Measurements from ENCODE around the gene SKIC3. TPM values are rescaled to one million over a fixed set of nuclear protein-coding genes. Genes with fewer than 3 reads are reported as not detected.

SKIC3 gene
- total and polyA plus RNA-seq, 2 donors (not counting 1 experiment from before 2014, with no cell fraction given): 24.9 to 75.4 TPM

GRCh38 chr5:95563367-95563766 is 8.6 kb upstream of the SKIC3 start:
- DNase-seq (no peak), ATAC-seq (ENCODE audit: low read depth) (no peak)
- Mint-ChIP-seq H3K4me3 (no peak overlapping the region), H3K9me3 (ENCODE audit: insufficient read depth) (no peaks in the 10 kb centered on the region), H3K27ac (no peak overlapping the region), H3K4me1 (no peaks in the 10 kb centered on the region), H3K27me3 (no peaks in the 10 kb centered on the region)
- intact Hi-C loops (cut with micrococcal nuclease): no loop called here
- Histone ChIP-seq H3K4me3 (ENCODE audit: control extremely low read depth in 1 of 5, extremely low read depth in 1 of 5, insufficient read depth in 1 of 5, low read depth in 2 of 5, low read length in 4 of 5) (no peak overlapping the region), H3K27me3 (replicated peaks in 1 of 4; ENCODE audit: control extremely low read depth in 1 of 4, control insufficient read depth in 3 of 4, insufficient read depth in 4 of 4, low read length in 3 of 4) (no peaks in the 10 kb centered on the region), H3K36me3 (replicated peaks in 1 of 2; ENCODE audit: control extremely low read depth in 1 of 2, control insufficient read depth in 1 of 2, extremely low read depth in 1 of 2, insufficient read depth in 2 of 2, low read length in 1 of 2) (peaks cover 0 to 9% of the 10 kb centered on the region in 2 experiments), H4K20me1 (ENCODE audit: control insufficient read depth, insufficient read depth, low read length, poor library complexity, severe bottlenecking) (no peaks in the 10 kb centered on the region), H3K9me3 (ENCODE audit: control extremely low read depth in 1 of 3, control insufficient read depth in 2 of 3, insufficient read depth in 1 of 3, low read length in 2 of 3) (no peaks in the 10 kb centered on the region), H2AFZ (ENCODE audit: insufficient read depth, low read depth, low read length, poor library complexity, severe bottlenecking) (no peak overlapping the region), H3K4me1 (ENCODE audit: control insufficient read depth in 2 of 2, insufficient read depth in 2 of 2, low read length in 2 of 2) (no peaks in the 10 kb centered on the region), H3K9ac (ENCODE audit: low read length) (no peak overlapping the region), H3K79me2 (ENCODE audit: control insufficient read depth, insufficient read depth, low read length) (peaks cover 1% of the 10 kb centered on the region), H3K4me2 (replicated peaks; ENCODE audit: low read depth, low read length, poor library complexity, severe bottlenecking) (no peak overlapping the region), H3K27ac (ENCODE audit: low read length in 2 of 2) (no peak overlapping the region)
- POLR2A ChIA-PET: no interaction called here
- CTCF ChIA-PET: no interaction called here
- 100% methylated on average over 1 of the region's 5 CpGs for WGBS (ENCODE audit: insufficient coverage)
- TF ChIP-seq, protein P1, sequence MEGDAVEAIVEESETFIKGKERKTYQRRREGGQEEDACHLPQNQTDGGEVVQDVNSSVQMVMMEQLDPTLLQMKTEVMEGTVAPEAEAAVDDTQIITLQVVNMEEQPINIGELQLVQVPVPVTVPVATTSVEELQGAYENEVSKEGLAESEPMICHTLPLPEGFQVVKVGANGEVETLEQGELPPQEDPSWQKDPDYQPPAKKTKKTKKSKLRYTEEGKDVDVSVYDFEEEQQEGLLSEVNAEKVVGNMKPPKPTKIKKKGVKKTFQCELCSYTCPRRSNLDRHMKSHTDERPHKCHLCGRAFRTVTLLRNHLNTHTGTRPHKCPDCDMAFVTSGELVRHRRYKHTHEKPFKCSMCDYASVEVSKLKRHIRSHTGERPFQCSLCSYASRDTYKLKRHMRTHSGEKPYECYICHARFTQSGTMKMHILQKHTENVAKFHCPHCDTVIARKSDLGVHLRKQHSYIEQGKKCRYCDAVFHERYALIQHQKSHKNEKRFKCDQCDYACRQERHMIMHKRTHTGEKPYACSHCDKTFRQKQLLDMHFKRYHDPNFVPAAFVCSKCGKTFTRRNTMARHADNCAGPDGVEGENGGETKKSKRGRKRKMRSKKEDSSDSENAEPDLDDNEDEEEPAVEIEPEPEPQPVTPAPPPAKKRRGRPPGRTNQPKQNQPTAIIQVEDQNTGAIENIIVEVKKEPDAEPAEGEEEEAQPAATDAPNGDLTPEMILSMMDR (IDR thresholded peaks at IDR 0.05): no peak
- no peak for TF ChIP-seq EZH2 (IDR thresholded peaks at IDR 0.05; ENCODE audit: borderline replicate concordance, insufficient read depth, low read depth, low read length, poor library complexity, severe bottlenecking)

DNA sequence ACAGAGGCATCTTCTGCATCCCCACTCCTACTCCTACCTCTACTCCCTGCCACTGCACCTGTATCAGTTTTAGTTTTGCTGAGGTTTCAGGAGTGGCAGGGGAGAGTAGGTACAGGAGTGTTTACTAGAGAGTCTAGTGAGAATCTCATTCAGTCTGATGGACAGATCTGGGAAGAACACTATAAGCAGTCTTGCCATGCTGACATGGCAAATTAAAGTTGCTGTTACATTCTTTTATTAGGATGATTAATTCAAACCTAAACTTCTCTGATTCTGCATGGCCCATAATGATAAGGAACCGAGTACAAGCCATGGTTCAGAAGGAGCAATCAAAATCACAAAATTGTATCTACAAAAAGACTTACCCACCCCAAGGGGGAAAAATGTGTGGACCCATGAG is 7.5 kb upstream of the SKIC3 start:
- H3K4me1 ChIP-seq (ENCODE audit: control insufficient read depth in 2 of 2, insufficient read depth in 2 of 2, low read length in 2 of 2): no peaks in the 10 kb centered on the region
- no peaks in the 10 kb centered on the region for H3K9me3 ChIP-seq (ENCODE audit: control extremely low read depth in 1 of 3, control insufficient read depth in 2 of 3, insufficient read depth in 1 of 3, low read length in 2 of 3)
- H3K27me3 ChIP-seq (replicated peaks in 1 of 4; ENCODE audit: control extremely low read depth in 1 of 4, control insufficient read depth in 3 of 4, insufficient read depth in 4 of 4, low read length in 3 of 4): no peaks in the 10 kb centered on the region
- no peaks in the 10 kb centered on the region for H3K9me3 Mint-ChIP-seq (ENCODE audit: insufficient read depth)
- ChIA-PET POLR2A (no interaction called here), CTCF (no interaction called here)
- intact Hi-C loops (cut with micrococcal nuclease): no loop called here
- no peak overlapping the region for H3K4me3 ChIP-seq (ENCODE audit: control extremely low read depth in 1 of 5, extremely low read depth in 1 of 5, insufficient read depth in 1 of 5, low read depth in 2 of 5, low read length in 4 of 5)
- peaks cover 8% of the 10 kb centered on the region for H3K79me2 ChIP-seq (ENCODE audit: control insufficient read depth, insufficient read depth, low read length)
- DNase-seq (no peak), ATAC-seq (ENCODE audit: low read depth) (no peak)
- no peak overlapping the region for H3K27ac Mint-ChIP-seq
- WGBS (ENCODE audit: insufficient coverage): no CpG with 5 or more reads among the region's 1 CpG
- peaks cover 0 to 4% of the 10 kb centered on the region in 2 experiments for H3K36me3 ChIP-seq (replicated peaks in 1 of 2; ENCODE audit: control extremely low read depth in 1 of 2, control insufficient read depth in 1 of 2, extremely low read depth in 1 of 2, insufficient read depth in 2 of 2, low read length in 1 of 2)
- H2AFZ ChIP-seq (ENCODE audit: insufficient read depth, low read depth, low read length, poor library complexity, severe bottlenecking): no peak overlapping the region
- H4K20me1 ChIP-seq (ENCODE audit: control insufficient read depth, insufficient read depth, low read length, poor library complexity, severe bottlenecking): no peaks in the 10 kb centered on the region
- H3K4me1 Mint-ChIP-seq: no peaks in the 10 kb centered on the region
- H3K4me3 Mint-ChIP-seq: no peak overlapping the region
- no peak overlapping the region for H3K27ac ChIP-seq (ENCODE audit: low read length in 2 of 2)
- H3K27me3 Mint-ChIP-seq: no peaks in the 10 kb centered on the region
- TF ChIP-seq, protein P1 (IDR thresholded peaks at IDR 0.05): no peak
- TF ChIP-seq EZH2 (IDR thresholded peaks at IDR 0.05; ENCODE audit: borderline replicate concordance, insufficient read depth, low read depth, low read length, poor library complexity, severe bottlenecking): no peak
- no peak overlapping the region for H3K9ac ChIP-seq (ENCODE audit: low read length)
- no peak overlapping the region for H3K4me2 ChIP-seq (replicated peaks; ENCODE audit: low read depth, low read length, poor library complexity, severe bottlenecking)
